HG03432 (cell line): ENCODE data around the gene DUSP5.

Experiments used
- ATAC-seq: cut with Tn5 transposase; IDR thresholded peaks from one replicate; pipeline ENCODE4 v1.9.1; 2021; ENCODE audit warnings: mild to moderate bottlenecking, moderate library complexity; ENCODE audit not compliant: unreplicated experiment

The DUSP5 gene

GRCh38 chr10:110540031-110540430 is 42.3 kb downstream of the DUSP5 start:
- ATAC-seq: no peak

- no peak for ATAC-seq
Measured at GRCh38 chr10:110544958-110545537, 47.3 kb downstream of the DUSP5 start.

- no peak for ATAC-seq
Measured at GRCh38 chr10:110546077-110546476, 48.4 kb downstream of the DUSP5 start.

GRCh38 chr10:110546499-110547110 is 48.9 kb downstream of the DUSP5 start:
- no peak for ATAC-seq

GRCh38 chr10:110547139-110547761 is 49.5 kb downstream of the DUSP5 start:
- ATAC-seq: peak; percentile 67

- no peak for ATAC-seq
Measured at GRCh38 chr10:110548002-110548401, 50.3 kb downstream of the DUSP5 start.

GRCh38 chr10:110549211-110549610 is 51.5 kb downstream of the DUSP5 start:
- no peak for ATAC-seq

GRCh38 chr10:110553905-110554304 is 56.2 kb downstream of the DUSP5 start:
- ATAC-seq: no peak

GRCh38 chr10:110556296-110556695 is 58.6 kb downstream of the DUSP5 start:
- no peak for ATAC-seq

GRCh38 chr10:110556969-110557601 is 59.4 kb downstream of the DUSP5 start:
- peak; percentile 87 for ATAC-seq

- ATAC-seq: no peak
Measured at GRCh38 chr10:110558041-110558440, 60.3 kb downstream of the DUSP5 start.

- ATAC-seq: no peak
Measured at GRCh38 chr10:110560012-110560411, 62.3 kb downstream of the DUSP5 start.
